Measurements from ENCODE around the gene COG3. TPM values are rescaled to one million over a fixed set of nuclear protein-coding genes. Genes with fewer than 3 reads are reported as not detected.

The COG3 gene
- total RNA-seq, 1 experiment from 2014 or later = 20.3 TPM

- Histone ChIP-seq H3K27me3 (replicated peaks; ENCODE audit: insufficient read depth, low read depth, low read length, poor library complexity) (no peaks in the 10 kb centered on the region), H3K36me3 (ENCODE audit: insufficient read depth, low read length, poor library complexity, severe bottlenecking) (no peaks in the 10 kb centered on the region), H3K9me3 (ENCODE audit: low read depth, low read length, poor library complexity, severe bottlenecking) (no peaks in the 10 kb centered on the region), H3K4me3 (ENCODE audit: low read depth, low read length, poor library complexity, severe bottlenecking) (no peak overlapping the region), H3K4me1 (ENCODE audit: insufficient read depth, low read length, poor library complexity, severe bottlenecking) (no peaks in the 10 kb centered on the region), H3K27ac (ENCODE audit: low read depth, low read length, poor library complexity, severe bottlenecking) (no peak overlapping the region)
- no peak for DNase-seq (ENCODE audit: low spot score)
- no peak for TF ChIP-seq CTCF (conservative IDR thresholded peaks at IDR 0.05; ENCODE audit: low read depth, low read length)
- TF ChIP-seq EZH2 (IDR thresholded peaks at IDR 0.05; ENCODE audit: borderline replicate concordance, low read depth, low read length, poor library complexity, severe bottlenecking) = no peak
- no TSS peak for BruUV-seq (replicated peaks)
- intact Hi-C loops (cut with micrococcal nuclease; ENCODE audit: unreplicated experiment) = no loop called here
- POLR2A ChIA-PET (ENCODE audit: low non-redundant PET) = no interaction called here
- CTCF ChIA-PET = no interaction called here
Observed at GRCh38 chr13:45546410-45546765, 81.6 kb downstream of the COG3 start.

- Histone ChIP-seq H3K4me3 (ENCODE audit: low read depth, low read length, poor library complexity, severe bottlenecking) (no peak overlapping the region), H3K27me3 (replicated peaks; ENCODE audit: insufficient read depth, low read depth, low read length, poor library complexity) (no peaks in the 10 kb centered on the region), H3K9me3 (ENCODE audit: low read depth, low read length, poor library complexity, severe bottlenecking) (no peaks in the 10 kb centered on the region), H3K4me1 (ENCODE audit: insufficient read depth, low read length, poor library complexity, severe bottlenecking) (no peaks in the 10 kb centered on the region), H3K27ac (ENCODE audit: low read depth, low read length, poor library complexity, severe bottlenecking) (no peak overlapping the region), H3K36me3 (ENCODE audit: insufficient read depth, low read length, poor library complexity, severe bottlenecking) (no peaks in the 10 kb centered on the region)
- BruUV-seq (replicated peaks) = no TSS peak
- ChIA-PET POLR2A (ENCODE audit: low non-redundant PET) (no interaction called here), CTCF (interaction anchor here (0.6 kb wide), 1 partner anchor 126 kb away, joined by 4 read pairs; no protein-coding TSS in a partner anchor)
- no peak for TF ChIP-seq EZH2 (IDR thresholded peaks at IDR 0.05; ENCODE audit: borderline replicate concordance, low read depth, low read length, poor library complexity, severe bottlenecking)
- no peak for TF ChIP-seq CTCF (conservative IDR thresholded peaks at IDR 0.05; ENCODE audit: low read depth, low read length)
- intact Hi-C loops (cut with micrococcal nuclease; ENCODE audit: unreplicated experiment) = no loop called here
- DNase-seq (ENCODE audit: low spot score) = no peak
Observed at GRCh38 chr13:45548281-45548680, 83.5 kb downstream of the COG3 start.

GRCh38 chr13:45554604-45555109 lies 89.9 kb downstream of the COG3 start:
- ChIA-PET POLR2A (ENCODE audit: low non-redundant PET) (interaction anchor here (0.6 kb wide), 1 partner anchor 135 kb away, joined by 14 read pairs; no protein-coding TSS in a partner anchor), CTCF (no interaction called here)
- intact Hi-C loops (cut with micrococcal nuclease; ENCODE audit: unreplicated experiment) = no loop called here
- Histone ChIP-seq H3K4me3 (ENCODE audit: low read depth, low read length, poor library complexity, severe bottlenecking) (no peak overlapping the region), H3K27ac (ENCODE audit: low read depth, low read length, poor library complexity, severe bottlenecking) (no peak overlapping the region), H3K9me3 (ENCODE audit: low read depth, low read length, poor library complexity, severe bottlenecking) (no peaks in the 10 kb centered on the region), H3K4me1 (ENCODE audit: insufficient read depth, low read length, poor library complexity, severe bottlenecking) (no peaks in the 10 kb centered on the region), H3K27me3 (replicated peaks; ENCODE audit: insufficient read depth, low read depth, low read length, poor library complexity) (no peaks in the 10 kb centered on the region), H3K36me3 (ENCODE audit: insufficient read depth, low read length, poor library complexity, severe bottlenecking) (no peaks in the 10 kb centered on the region)
- no TSS peak for BruUV-seq (replicated peaks)
- DNase-seq (ENCODE audit: low spot score) = no peak
- no peak for TF ChIP-seq CTCF (conservative IDR thresholded peaks at IDR 0.05; ENCODE audit: low read depth, low read length)
- no peak for TF ChIP-seq EZH2 (IDR thresholded peaks at IDR 0.05; ENCODE audit: borderline replicate concordance, low read depth, low read length, poor library complexity, severe bottlenecking)
